Measurements from ENCODE around the gene FAM162B.

DNA sequence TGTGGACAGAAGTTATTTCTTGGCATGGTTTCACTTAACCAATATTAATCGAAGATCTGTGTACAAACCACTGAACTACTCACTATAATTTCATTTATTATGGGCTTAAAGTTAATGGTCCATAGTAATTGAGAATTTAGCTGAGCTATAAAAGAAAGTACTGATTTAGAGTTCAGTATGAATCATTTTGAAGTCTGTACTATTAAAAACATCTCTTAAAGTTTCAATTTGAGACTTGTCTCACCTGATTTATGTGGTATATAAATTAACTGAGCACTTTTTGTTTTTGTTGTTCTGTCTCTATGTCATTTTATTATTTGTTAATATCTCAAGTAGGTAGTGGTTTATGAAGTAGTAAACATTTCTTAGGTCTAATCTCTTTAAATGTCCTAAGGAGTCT, 59.6 kb downstream of the FAM162B start:
- TF ChIP-seq POLR2AphosphoS5 (IDR thresholded peaks at IDR 0.05) (no peak), POLR2A (IDR thresholded peaks at IDR 0.05) (no peak), CTCF (IDR thresholded peaks at IDR 0.05) (no peak)
